ENCODE measurements around the gene CFDP1. TPM values are rescaled to one million over a fixed set of nuclear protein-coding genes. Genes with fewer than 3 reads are reported as not detected.

CFDP1 gene
- total RNA-seq, 6 donors from 2014 or later: 36.8 to 185 (median 50.6) TPM

DNA sequence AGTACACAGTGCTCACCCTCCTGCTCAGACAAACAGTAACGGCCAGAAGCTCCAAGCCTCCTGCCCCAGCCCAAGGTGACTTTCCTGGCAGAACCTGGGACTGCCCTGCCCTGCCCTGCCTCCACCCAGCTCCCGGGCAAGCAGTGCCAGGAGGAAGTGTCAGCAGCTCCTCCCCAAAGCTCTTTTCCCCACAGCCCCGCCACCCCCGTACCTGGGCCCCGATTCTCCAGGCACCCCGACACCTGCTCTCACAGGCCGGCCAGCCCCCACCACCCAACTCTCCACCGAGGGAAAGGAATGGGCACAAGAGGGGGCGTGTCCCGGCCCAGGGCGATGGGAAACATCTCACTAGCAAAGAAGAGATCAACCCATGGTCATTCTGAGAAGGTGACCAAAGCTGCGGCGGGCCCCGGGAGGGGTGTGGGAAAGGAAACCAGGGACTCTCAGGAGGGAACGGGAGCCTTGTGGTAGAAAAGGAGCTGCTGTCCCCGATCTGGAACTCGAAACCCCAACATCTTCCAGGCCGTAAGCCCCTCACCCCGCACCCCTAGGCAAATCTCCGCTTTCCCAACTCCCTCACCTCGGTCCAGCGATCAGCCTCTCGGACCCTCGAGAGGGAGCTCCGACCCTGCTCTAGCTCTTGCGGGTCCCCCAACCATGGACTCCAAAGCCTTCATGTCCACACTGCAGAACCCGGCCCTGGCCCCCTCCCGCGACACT, 183.1 kb downstream of the CFDP1 start:
- 2 to 6% methylated on average over 12 to 26 of the region's 29 CpGs for WGBS, 2 donors
- Histone ChIP-seq H3K27ac (peak overlapping the region; percentile 80 to 95 (median 93)), H3K4me3 (peak overlapping the region; percentile 56 to 87 (median 78)), H3K27me3 (peaks cover 0 to 6% (median 0%) of the 10 kb centered on the region in 4 donors), H3K4me1 (peaks cover 86 to 91% (median 89%) of the 10 kb centered on the region in 4 donors), H3K36me3 (no peaks in the 10 kb centered on the region), H3K9me3 (no peaks in the 10 kb centered on the region)
- TF ChIP-seq POLR2A (IDR thresholded peaks at IDR 0.05): no peak
- TF ChIP-seq POLR2AphosphoS5 (IDR thresholded peaks at IDR 0.05): no peak
- TF ChIP-seq EP300 (IDR thresholded peaks at IDR 0.05): no peak
- TF ChIP-seq, protein P1, sequence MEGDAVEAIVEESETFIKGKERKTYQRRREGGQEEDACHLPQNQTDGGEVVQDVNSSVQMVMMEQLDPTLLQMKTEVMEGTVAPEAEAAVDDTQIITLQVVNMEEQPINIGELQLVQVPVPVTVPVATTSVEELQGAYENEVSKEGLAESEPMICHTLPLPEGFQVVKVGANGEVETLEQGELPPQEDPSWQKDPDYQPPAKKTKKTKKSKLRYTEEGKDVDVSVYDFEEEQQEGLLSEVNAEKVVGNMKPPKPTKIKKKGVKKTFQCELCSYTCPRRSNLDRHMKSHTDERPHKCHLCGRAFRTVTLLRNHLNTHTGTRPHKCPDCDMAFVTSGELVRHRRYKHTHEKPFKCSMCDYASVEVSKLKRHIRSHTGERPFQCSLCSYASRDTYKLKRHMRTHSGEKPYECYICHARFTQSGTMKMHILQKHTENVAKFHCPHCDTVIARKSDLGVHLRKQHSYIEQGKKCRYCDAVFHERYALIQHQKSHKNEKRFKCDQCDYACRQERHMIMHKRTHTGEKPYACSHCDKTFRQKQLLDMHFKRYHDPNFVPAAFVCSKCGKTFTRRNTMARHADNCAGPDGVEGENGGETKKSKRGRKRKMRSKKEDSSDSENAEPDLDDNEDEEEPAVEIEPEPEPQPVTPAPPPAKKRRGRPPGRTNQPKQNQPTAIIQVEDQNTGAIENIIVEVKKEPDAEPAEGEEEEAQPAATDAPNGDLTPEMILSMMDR (IDR thresholded peaks at IDR 0.05): no peak
- DNase-seq (peak in 1 of 2 donors; percentile 81), ATAC-seq (ENCODE audit: low FRiP score in 2 of 2) (peak in 1 of 2 donors; percentile 1)

DNA sequence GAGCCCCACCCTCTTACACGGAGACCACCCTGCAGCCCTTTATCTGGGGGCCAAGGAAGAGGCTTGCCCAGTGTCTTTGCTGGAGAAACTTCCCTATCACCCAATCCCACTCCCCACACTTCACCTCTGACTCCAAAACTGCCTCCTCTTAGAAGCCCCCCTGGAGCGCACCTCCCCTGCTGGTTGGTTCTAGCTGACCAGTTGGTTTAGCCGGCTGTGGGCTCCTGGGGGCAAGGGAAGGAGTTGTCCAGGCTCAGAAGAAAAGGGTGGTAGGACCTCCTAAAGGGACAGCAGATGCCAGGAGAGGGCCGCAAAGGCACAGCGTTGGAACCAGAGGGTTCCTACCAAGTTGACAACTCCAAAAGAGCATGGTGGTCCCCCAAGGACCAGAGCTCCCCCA, 183.9 kb downstream of the CFDP1 start:
- Histone ChIP-seq H3K4me3 (peak overlapping the region in 3 of 4 donors; percentile 76 to 87 (median 81)), H3K27me3 (peaks cover 0 to 6% (median 0%) of the 10 kb centered on the region in 4 donors), H3K27ac (peak overlapping the region; percentile 80 to 95 (median 93))

DNA sequence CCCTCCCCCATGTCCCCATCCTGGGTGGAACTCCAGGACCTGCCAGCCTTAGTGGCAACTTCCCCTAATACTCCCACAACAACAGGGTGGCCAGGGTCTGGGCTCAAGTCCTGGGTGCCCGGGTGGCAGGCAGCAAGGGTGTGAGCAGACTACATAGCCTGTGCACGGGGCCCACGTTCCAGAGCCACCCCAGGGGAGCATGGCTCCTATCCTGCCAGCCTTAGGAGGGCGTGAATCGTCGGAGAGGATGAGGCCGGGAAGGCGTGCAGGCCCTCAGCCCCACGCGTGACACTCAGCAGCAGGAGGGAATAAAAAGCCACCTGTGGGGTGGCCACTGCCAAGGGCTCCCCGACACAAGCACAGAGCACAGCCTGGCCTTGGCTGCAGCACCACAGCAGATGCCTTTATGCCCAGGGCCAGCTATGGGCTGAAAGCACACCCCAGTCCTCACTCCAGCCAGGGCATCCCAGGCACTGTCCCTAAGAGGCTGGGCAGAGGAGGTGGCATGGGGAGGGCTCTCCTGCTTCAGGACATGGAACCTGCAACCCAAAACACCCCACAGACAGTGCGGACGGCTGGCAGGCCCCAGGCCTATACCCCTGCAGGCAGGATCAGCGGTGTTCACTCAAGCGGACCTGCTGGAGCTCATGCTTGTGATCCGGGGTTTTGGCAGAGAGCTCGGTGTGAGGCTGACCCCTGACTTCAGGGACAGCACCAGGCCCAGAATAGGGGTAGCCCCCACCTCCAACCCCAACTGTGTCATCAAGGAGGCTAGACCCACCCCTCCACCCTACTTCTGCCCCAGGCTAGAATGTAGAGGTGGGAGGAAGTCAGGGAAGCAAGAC, 184.5 kb downstream of the CFDP1 start:
- Histone ChIP-seq H3K36me3 (no peaks in the 10 kb centered on the region), H3K4me3 (peak overlapping the region in 1 of 4 donors; percentile 87), H3K4me1 (peaks cover 86 to 91% (median 89%) of the 10 kb centered on the region in 4 donors), H3K27ac (peak overlapping the region; percentile 91 to 95 (median 93)), H3K27me3 (peaks cover 0 to 6% (median 0%) of the 10 kb centered on the region in 4 donors), H3K9me3 (no peaks in the 10 kb centered on the region)
- DNase-seq (no peak), ATAC-seq (ENCODE audit: low FRiP score in 2 of 2) (no peak)
- no peak for TF ChIP-seq POLR2A (IDR thresholded peaks at IDR 0.05)
- TF ChIP-seq, protein P1 (IDR thresholded peaks at IDR 0.05): no peak
- no peak for TF ChIP-seq EP300 (IDR thresholded peaks at IDR 0.05)
- no peak for TF ChIP-seq POLR2AphosphoS5 (IDR thresholded peaks at IDR 0.05)
- 30 to 84% methylated on average over 2 to 14 of the region's 17 CpGs for WGBS, 2 donors

More for the DNA sequence above, 183.9 kb downstream of the CFDP1 start:
- H3K9me3 ChIP-seq: no peaks in the 10 kb centered on the region
- no peak for DNase-seq
- no peaks in the 10 kb centered on the region for H3K36me3 ChIP-seq
- WGBS, 2 donors: 73 to 83% methylated on average over 5 of the region's 5 CpGs
- ATAC-seq (ENCODE audit: low FRiP score in 2 of 2): no peak
- TF ChIP-seq POLR2A (IDR thresholded peaks at IDR 0.05): no peak
- TF ChIP-seq POLR2AphosphoS5 (IDR thresholded peaks at IDR 0.05): no peak
- TF ChIP-seq, protein P1 (IDR thresholded peaks at IDR 0.05): no peak
- TF ChIP-seq EP300 (IDR thresholded peaks at IDR 0.05): no peak
- peaks cover 86 to 91% (median 89%) of the 10 kb centered on the region in 4 donors for H3K4me1 ChIP-seq

DNA sequence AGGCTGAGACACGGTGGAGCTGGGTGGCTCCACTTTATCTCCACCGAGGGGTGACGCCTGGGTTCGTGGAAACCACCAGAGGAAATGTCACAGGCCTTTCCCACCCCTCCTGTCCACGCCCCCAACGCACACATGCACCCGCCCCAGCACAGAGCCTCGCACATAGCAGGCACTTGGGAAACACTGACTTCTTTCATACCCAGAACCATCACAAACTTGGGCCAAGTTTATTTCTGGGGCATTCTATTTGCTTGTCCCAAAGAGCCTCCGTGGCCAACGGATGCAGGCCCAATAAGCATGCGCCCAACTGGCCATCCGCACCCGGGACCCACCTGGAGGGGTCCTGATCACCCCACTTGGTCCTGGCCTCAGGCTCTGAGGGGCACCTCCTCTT, 185.2 kb downstream of the CFDP1 start:
- Histone ChIP-seq H3K27ac (peak overlapping the region; percentile 91 to 95 (median 93)), H3K4me1 (peaks cover 83 to 91% (median 89%) of the 10 kb centered on the region in 4 donors), H3K27me3 (peaks cover 0 to 6% (median 0%) of the 10 kb centered on the region in 4 donors), H3K4me3 (peak overlapping the region in 1 of 4 donors; percentile 5), H3K36me3 (no peaks in the 10 kb centered on the region), H3K9me3 (no peaks in the 10 kb centered on the region)
- TF ChIP-seq, protein P1 (IDR thresholded peaks at IDR 0.05): no peak
- TF ChIP-seq POLR2AphosphoS5 (IDR thresholded peaks at IDR 0.05) (peak in 1 of 2 donors; percentile 60), EP300 (IDR thresholded peaks at IDR 0.05) (no peak)
- 47 to 54% methylated on average over 8 to 13 of the region's 13 CpGs for WGBS, 2 donors
- DNase-seq: no peak
- no peak for ATAC-seq (ENCODE audit: low FRiP score in 2 of 2)

Measured in upper lobe of left lung (tissue), 6 donors.